AG04450 (cell line): ENCODE data around the gene SLC10A7. TPM values are rescaled to one million over a fixed set of nuclear protein-coding genes. Genes with fewer than 3 reads are reported as not detected.

ENCODE experiments used
- CTCF ChIA-PET: fragments of 300-600, 350-600 bp; formaldehyde crosslinking; extraction: SDS; loops from one replicate; lab custom pipeline; 2022; ENCODE audit warnings: antibody characterized with exemption, inconsistent platforms; lab: Charles Lee
- POLR2A ChIA-PET: fragments of 350-600 bp; formaldehyde crosslinking; extraction: SDS; loops from one replicate; lab custom pipeline; 2021; ENCODE audit warnings: antibody characterized with exemption, inconsistent platforms; lab: Yijun Ruan, JAX
- DNase-seq: peaks from one replicate; pipeline ENCODE4 v3.0.0-alpha.2; 2011; ENCODE audit warnings: low read depth, low spot score
- H3K27ac ChIP-seq: one replicate; pipeline ENCODE4 v1.5.1; 2012; ENCODE audit warnings: low read depth, low read length, control low read depth
- H3K27me3 ChIP-seq: one replicate; pipeline ENCODE4 v1.6.0; 2012; ENCODE audit warnings: low read length; ENCODE audit not compliant: control insufficient read depth, insufficient read depth
- H3K4me3 ChIP-seq: 2 replicates; pipeline ENCODE4 v1.5.1; 2011; ENCODE audit warnings: mild to moderate bottlenecking, low read depth, low read length, control low read depth
- H3K9me3 ChIP-seq: 2 replicates; pipeline ENCODE4 v1.5.1; 2012; ENCODE audit warnings: low read length; ENCODE audit not compliant: control insufficient read depth, insufficient read depth
- CTCF ChIP-seq: IDR thresholded peaks from 2 replicates; pipeline ENCODE4 v1.5.1; 2011; ENCODE audit warnings: low read depth, low read length, control low read depth, inconsistent platforms
- polyA plus RNA-seq: library from polyadenylated mRNA; depleted of rRNA; stranded (reverse); fragments of >200 nt; gene quantifications from 2 replicates; pipeline ENCODE4 v1.2.3, GENCODE V29; 2011

SLC10A7 gene
- polyA plus RNA-seq, 1 experiment = 13.8 TPM

GRCh38 chr4:146439999-146440398 lies 81.7 kb downstream of the SLC10A7 start:
- CTCF ChIA-PET = interaction anchor here (0.6 to 1.2 kb wide), 3 partner anchors 10 to 1080 kb away, joined by 3 to 4 read pairs (median 3); no protein-coding TSS in a partner anchor
- no peak for DNase-seq
- Histone ChIP-seq H3K9me3 (no peaks in the 10 kb centered on the region), H3K27ac (no peak overlapping the region), H3K4me3 (no peak overlapping the region), H3K27me3 (no peaks in the 10 kb centered on the region)
- POLR2A ChIA-PET = interaction anchor here (0.7 kb wide), 1 partner anchor 111 kb away, joined by 4 read pairs; no protein-coding TSS in a partner anchor
- no peak for TF ChIP-seq CTCF

GRCh38 chr4:146439437-146439836 lies 82.3 kb downstream of the SLC10A7 start:
- Histone ChIP-seq H3K4me3 (no peak overlapping the region), H3K9me3 (no peaks in the 10 kb centered on the region), H3K27me3 (no peaks in the 10 kb centered on the region), H3K27ac (no peak overlapping the region)
- no peak for TF ChIP-seq CTCF
- CTCF ChIA-PET = interaction anchor here (0.9 to 1.2 kb wide), 2 partner anchors 10 to 12 kb away, joined by 3 to 4 read pairs; no protein-coding TSS in a partner anchor
- no peak for DNase-seq
- POLR2A ChIA-PET = interaction anchor here (0.7 kb wide), 1 partner anchor 111 kb away, joined by 4 read pairs; no protein-coding TSS in a partner anchor

GRCh38 chr4:146437778-146438177 lies 84.0 kb downstream of the SLC10A7 start:
- ChIA-PET CTCF (no interaction called here), POLR2A (no interaction called here)
- no peak for DNase-seq
- no peak overlapping the region for H3K4me3 ChIP-seq
- H3K9me3 ChIP-seq = no peaks in the 10 kb centered on the region
- H3K27ac ChIP-seq = no peak overlapping the region
- H3K27me3 ChIP-seq = no peaks in the 10 kb centered on the region
- no peak for TF ChIP-seq CTCF

- Histone ChIP-seq H3K27me3 (no peaks in the 10 kb centered on the region), H3K4me3 (no peak overlapping the region), H3K9me3 (no peaks in the 10 kb centered on the region), H3K27ac (no peak overlapping the region)
- ChIA-PET CTCF (interaction anchor here (0.6 kb wide), 1 partner anchor 240 kb away, joined by 3 read pairs; no protein-coding TSS in a partner anchor), POLR2A (no interaction called here)
- DNase-seq = no peak
- TF ChIP-seq CTCF = no peak
Measured at GRCh38 chr4:146436423-146437162, 85.1 kb downstream of the SLC10A7 start.

- DNase-seq = no peak
- Histone ChIP-seq H3K4me3 (no peak overlapping the region), H3K27me3 (no peaks in the 10 kb centered on the region), H3K9me3 (no peaks in the 10 kb centered on the region), H3K27ac (no peak overlapping the region)
- CTCF ChIA-PET = no interaction called here
- TF ChIP-seq CTCF = no peak
- POLR2A ChIA-PET = no interaction called here
Measured at GRCh38 chr4:146435962-146436361, 85.8 kb downstream of the SLC10A7 start.
